ENCODE measurements around the gene ARHGEF6.
"Not testable (repeated sequence)": the region's sequence is repeated elsewhere in the genome, so short reads cannot be mapped to it uniquely, and the experiment has no call there.

ARHGEF6 gene

DNA sequence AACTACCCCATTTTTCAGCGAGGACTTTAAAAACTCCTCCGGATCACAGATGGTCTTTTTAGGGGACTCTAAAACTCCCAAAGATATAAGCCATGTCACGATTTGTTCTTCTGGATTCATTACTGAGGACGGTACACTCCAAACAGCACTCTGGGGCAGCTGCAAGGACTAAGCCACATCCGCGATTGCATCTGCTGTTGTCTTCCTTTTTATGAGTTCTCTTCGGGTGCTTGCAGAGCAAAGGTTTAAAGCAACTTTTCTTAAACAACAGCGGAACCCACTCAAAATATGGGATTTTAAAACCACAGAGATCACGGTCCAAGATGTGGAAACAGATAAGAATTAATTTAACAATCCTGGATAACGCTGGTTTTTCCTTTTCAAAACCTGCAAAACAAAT is at the start of gene ARHGEF6:
Gene ARHGEF6 (minus strand): TSS at position 170 of the 400 bp plus-strand sequence. CDS start 50 bp downstream, at position 120.
- DNase-seq (ENCODE audit: low spot score): no peak

GRCh38 chrX:136829413-136829812 is 48.7 kb upstream of the ARHGEF6 start:
- DNase-seq (ENCODE audit: low spot score): no peak

DNA sequence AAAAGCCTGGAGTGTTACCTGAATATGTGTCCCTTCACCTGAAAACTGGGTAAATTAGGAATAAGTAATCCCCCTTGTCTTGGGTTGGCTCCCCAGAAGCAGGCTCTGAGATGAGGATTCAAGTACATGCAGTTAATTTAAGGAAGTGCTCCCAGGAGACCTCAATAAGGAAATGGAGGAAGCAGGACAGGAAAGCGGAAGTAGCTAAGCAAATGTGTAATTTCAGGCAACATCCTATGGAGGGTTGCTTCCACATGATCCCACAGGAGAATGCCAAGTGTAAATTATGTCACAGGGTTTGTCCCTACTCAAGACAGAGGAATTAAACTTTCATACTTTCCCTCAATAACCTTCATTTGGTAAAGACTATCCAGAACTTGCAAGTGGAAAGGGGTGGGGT is 48.1 kb upstream of the ARHGEF6 start:
- DNase-seq (ENCODE audit: low spot score): no peak

GRCh38 chrX:136827026-136827425 is 46.3 kb upstream of the ARHGEF6 start:
- no peak for DNase-seq (ENCODE audit: low spot score)

DNA sequence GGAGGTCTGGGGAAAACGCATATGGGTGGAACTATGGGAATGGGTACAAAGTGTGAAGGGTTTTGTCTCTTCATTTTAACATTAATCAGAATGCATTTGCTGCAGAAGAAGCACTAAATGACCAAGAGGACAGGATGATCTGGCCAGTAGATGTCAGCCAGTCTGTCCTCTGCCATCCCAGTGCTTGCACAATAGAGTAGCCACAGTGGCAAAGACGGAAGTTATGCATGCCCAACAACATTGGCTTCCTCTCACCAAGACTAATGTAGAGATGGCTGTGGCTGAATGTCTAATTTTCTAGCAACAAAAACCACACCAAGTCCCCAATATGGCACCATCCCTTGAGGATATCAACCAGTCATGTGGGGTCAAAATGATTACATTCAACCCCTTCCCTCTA is 45.0 kb upstream of the ARHGEF6 start:
- no peak for DNase-seq (ENCODE audit: low spot score)

- no peak for DNase-seq (ENCODE audit: low spot score)
Observed at GRCh38 chrX:136823175-136823574, 42.4 kb upstream of the ARHGEF6 start.

DNA sequence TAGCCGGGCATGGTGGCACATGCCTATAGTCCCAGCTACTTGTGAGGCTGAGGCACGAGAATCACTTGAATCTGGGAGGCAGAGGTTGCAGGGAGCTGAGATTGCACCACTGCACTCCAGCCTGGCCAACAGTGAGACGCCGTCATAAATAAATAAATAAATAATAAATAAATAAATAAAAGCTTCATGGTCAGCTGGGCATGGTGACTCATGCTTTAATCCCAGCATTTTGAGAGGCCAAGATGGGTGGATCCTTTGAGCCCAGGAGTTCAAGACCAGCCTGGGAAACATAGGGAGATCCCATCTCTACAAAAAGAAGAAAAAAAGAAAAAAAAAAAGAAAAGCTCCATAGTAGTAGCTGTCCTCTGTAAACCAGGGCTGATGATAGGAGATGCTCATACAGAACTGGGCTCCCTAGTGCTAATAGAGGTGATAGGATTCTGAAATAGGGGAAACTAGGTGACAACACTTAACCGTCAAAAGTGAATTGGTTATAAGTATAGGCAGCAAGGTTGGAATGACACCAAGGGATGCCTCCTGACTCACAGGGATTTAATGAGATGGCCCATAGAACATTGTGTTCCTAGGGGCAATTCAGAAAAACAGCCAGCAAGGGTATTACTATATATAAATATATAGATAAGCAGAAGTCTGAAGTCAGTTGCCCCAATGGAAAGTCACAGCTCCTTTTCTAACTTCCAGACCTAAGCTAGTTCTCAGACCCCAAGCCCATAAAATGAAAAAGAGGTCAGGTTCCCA is 41.8 kb upstream of the ARHGEF6 start:
- no peak for DNase-seq (ENCODE audit: low spot score)

GRCh38 chrX:136819756-136820155 is 39.0 kb upstream of the ARHGEF6 start:
- DNase-seq (ENCODE audit: low spot score): not testable (repeated sequence)

DNA sequence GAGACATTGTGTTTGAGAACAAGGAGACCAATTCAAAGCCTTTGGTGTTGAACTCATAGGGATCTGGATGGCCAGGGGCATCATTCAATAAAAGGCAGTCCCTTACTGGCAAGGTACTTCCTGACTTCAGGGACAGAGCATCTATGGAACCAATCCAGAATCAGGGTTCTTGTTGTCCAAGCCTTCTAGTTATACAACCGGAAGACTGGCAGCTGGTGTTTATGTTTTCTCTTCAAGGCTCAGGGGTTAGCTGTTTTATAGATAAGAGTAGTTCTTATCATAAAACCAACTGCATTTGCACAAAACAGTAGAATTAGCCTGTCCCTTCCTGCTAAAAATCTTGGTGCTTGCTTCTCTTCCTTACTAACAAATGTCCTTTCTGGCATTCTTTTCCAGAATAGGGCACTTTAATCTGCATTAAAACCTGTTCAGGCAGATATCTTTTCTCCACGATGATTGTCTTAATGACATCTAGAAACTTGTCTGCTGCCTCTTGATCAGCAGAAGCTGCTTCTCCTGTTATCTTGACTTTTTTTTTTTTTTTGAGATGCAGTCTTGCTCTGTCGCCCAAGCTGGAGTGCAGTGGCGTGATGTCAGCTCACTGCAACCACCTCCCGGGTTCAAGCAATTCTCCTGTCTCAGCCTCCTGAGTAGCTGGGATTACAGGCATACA is 38.4 kb upstream of the ARHGEF6 start:
- DNase-seq (ENCODE audit: low spot score): no peak

DNA sequence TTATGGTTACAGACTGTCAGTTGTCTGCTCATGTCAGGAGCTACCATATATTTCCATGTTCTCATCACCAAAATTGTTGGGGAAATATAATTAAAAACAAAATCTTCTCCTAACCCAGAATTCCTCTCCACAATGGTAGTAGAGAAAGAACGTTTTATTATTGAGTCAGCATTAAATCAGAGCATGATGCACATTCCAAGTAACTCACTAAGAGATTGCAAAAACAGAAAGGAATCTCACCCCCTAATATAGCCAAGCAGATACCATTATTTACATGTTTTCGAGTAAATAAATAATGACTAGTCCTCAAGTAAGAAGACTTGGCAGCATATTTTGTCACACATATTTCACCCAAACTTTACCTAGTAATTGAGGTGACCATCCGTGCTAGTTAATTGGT is 36.2 kb upstream of the ARHGEF6 start:
- DNase-seq (ENCODE audit: low spot score): no peak

DNA sequence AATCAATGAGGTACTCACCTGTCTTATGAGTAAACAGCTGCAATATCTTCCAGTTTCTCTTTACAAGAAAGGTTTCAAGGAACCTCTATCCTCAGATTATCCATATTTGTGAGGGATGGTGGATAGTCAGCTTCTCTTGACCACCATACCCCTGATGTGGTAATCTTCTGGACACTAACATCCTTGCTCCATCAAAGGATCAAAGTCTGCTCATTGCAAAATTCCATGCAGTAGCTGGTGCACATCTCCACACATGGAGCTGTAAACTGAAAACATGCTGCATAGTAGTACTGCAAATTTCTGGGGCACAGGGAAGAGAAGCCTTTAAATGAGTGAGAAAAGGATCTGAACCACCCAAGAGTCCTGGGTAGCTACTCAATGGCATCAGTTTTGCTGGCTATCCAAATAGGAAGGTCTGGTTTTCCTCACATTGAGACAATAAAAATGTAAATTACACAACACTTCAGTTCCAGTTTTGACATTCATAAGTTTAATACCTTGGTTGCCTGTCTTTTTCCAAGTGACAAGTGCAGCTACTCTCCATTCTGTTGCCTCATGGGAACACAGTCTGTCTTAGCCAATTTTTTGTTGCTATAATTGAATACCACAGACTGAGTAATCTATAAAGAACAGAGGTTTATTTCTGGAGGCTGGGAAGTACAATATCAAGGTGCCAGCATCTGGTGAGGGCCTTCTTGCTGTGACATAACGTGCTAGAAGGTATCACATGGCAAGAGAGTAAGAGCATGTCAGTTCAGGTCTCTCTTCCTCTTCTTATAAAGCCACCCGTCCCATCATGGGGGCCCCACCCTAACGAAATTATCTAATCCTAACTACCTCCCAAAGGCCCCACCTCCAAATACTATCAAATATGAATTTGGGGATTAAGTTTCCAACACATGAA is 34.4 kb upstream of the ARHGEF6 start:
- no peak for DNase-seq (ENCODE audit: low spot score)

- no peak for DNase-seq (ENCODE audit: low spot score)
Observed at GRCh38 chrX:136812286-136812685, 31.6 kb upstream of the ARHGEF6 start.

GRCh38 chrX:136810493-136810892 is 29.8 kb upstream of the ARHGEF6 start:
- DNase-seq (ENCODE audit: low spot score): no peak

GRCh38 chrX:136806891-136807410 is 26.2 kb upstream of the ARHGEF6 start:
- no peak for DNase-seq (ENCODE audit: low spot score)

- no peak for DNase-seq (ENCODE audit: low spot score)
Observed at GRCh38 chrX:136802515-136802914, 21.8 kb upstream of the ARHGEF6 start.

GRCh38 chrX:136797787-136798186 is 17.1 kb upstream of the ARHGEF6 start:
- no peak for DNase-seq (ENCODE audit: low spot score)

DNA sequence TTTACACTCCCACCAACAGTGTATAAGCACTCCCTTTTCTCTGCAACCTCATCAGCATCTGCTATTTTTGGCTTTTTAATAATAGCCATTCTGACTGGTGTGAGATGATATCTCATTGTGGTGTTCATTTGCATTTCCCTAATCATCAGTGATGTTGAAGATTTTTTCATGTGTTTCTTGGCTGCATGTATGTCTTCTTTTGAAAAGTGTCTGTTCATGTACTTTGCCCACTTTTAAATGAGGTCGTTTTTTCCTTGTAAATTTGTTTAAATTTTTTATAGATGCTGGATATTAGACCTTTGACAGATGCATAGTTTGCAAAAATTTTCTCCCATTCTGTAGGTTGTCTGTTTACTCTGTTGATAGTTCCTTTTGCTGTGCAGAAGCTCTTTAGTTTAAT is 14.4 kb upstream of the ARHGEF6 start:
- DNase-seq (ENCODE audit: low spot score): not testable (repeated sequence)

GRCh38 chrX:136794660-136795059 is 13.9 kb upstream of the ARHGEF6 start:
- not testable (repeated sequence) for DNase-seq (ENCODE audit: low spot score)

DNA sequence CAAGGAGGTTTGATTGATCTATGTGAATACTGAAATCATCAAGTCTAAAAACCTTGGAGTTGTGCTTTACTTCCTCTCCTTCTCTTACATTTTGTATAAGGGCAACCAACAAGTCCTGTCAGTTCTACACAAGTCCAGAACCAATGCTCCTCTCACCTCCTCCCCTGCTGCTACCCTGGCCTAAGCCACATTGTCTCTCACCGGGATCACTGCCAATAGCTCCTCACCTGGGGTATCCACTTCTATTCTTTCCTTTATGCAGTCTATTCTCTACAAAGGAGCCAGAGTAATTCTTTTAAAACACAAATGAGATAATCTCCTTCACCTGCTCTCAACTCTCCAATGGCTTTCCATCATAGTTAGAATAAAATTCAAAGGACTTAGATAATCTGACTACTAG is 13.3 kb upstream of the ARHGEF6 start:
- DNase-seq (ENCODE audit: low spot score): no peak

GRCh38 chrX:136789856-136790255 is 9.1 kb upstream of the ARHGEF6 start:
- DNase-seq (ENCODE audit: low spot score): no peak

- no peak for DNase-seq (ENCODE audit: low spot score)
Observed at GRCh38 chrX:136784231-136784630, 3.5 kb upstream of the ARHGEF6 start.

GRCh38 chrX:136783159-136783558 is 2.4 kb upstream of the ARHGEF6 start:
- no peak for DNase-seq (ENCODE audit: low spot score)

Measured in ecto neural progenitor cell (in vitro differentiated cells).